GM19240 (cell line): Measurements from ENCODE around the gene TNRC6A.

Source experiments
- DNase-seq: peaks from one replicate; pipeline ENCODE4 v3.0.0; 2011; ENCODE audit warnings: low spot score; ENCODE audit not compliant: insufficient read length

TNRC6A gene

GRCh38 chr16:24869033-24869432, 139.6 kb downstream of the TNRC6A start:
- no peak for DNase-seq

- no peak for DNase-seq
These were observed 142.4 kb downstream of the TNRC6A start for GRCh38 chr16:24871891-24872290.

- DNase-seq: no peak
These were observed 143.6 kb downstream of the TNRC6A start for GRCh38 chr16:24873028-24873427.

- DNase-seq: no peak
These were observed 146.0 kb downstream of the TNRC6A start for GRCh38 chr16:24875466-24875865.
